Liver (tissue), 9 donors: ENCODE results near the gene SIGLEC12. TPM values are rescaled to one million over a fixed set of nuclear protein-coding genes. Genes with fewer than 3 reads are reported as not detected.

ENCODE experiments used
- DNase-seq: peaks from one replicate; pipeline ENCODE4 v3.0.0-alpha.2; 2017; ENCODE audit warnings: low spot score
- H3K27ac ChIP-seq, 2 donors: one replicate each; pipeline ENCODE4 v1.7.0; 2013; ENCODE audit warnings: inconsistent platforms in 2 of 2, low read length in 2 of 2, control low read depth in 1 of 2, low read depth in 1 of 2, mild to moderate bottlenecking in 1 of 2
- H3K27me3 ChIP-seq, 4 donors: one replicate each; pipeline versions ENCODE4 v1.6.1 to v1.7.0; 2013; ENCODE audit warnings: low read length in 3 of 4, inconsistent platforms in 1 of 4, mild to moderate bottlenecking in 1 of 4, moderate library complexity in 1 of 4; ENCODE audit not compliant: control insufficient read depth in 4 of 4, insufficient read depth in 4 of 4
- H3K36me3 ChIP-seq, 4 donors: one replicate each; pipeline versions ENCODE4 v1.6.1 to v1.7.0; 2013; ENCODE audit warnings: low read length in 3 of 4, mild to moderate bottlenecking in 3 of 4, low read depth in 1 of 4, moderate library complexity in 1 of 4; ENCODE audit not compliant: control insufficient read depth in 4 of 4, insufficient read depth in 3 of 4
- H3K4me1 ChIP-seq, 4 donors: one replicate each; pipeline versions ENCODE4 v1.6.1 to v1.7.0; 2013; ENCODE audit warnings: low read length in 3 of 4, mild to moderate bottlenecking in 3 of 4, moderate library complexity in 1 of 4; ENCODE audit not compliant: control insufficient read depth in 4 of 4, insufficient read depth in 4 of 4
- H3K4me3 ChIP-seq, 3 donors: one replicate each; pipeline versions ENCODE4 v1.6.1 to v1.7.0; 2013; ENCODE audit warnings: low read length in 3 of 3, control low read depth in 1 of 3, low read depth in 1 of 3, mild to moderate bottlenecking in 1 of 3
- H3K9ac ChIP-seq, 2 donors: one replicate each; pipeline ENCODE4 v1.7.0; 2013; ENCODE audit warnings: low read length in 2 of 2, mild to moderate bottlenecking in 2 of 2, moderate library complexity in 2 of 2, control low read depth in 1 of 2, low read depth in 1 of 2
- H3K9me3 ChIP-seq, 4 donors: one replicate each; pipeline versions ENCODE4 v1.6.1 to v1.7.0; 2013; ENCODE audit warnings: low read length in 3 of 4; ENCODE audit not compliant: control insufficient read depth in 4 of 4
- ATF3 ChIP-seq: IDR thresholded peaks from 2 replicates; pipeline ENCODE4 v1.6.1; 2016; ENCODE audit warnings: antibody characterized with exemption
- EGR1 ChIP-seq, 2 donors: IDR thresholded peaks; 2 replicates each; pipeline ENCODE4 v1.6.1; 2016 to 2018; ENCODE audit warnings: antibody characterized with exemption in 2 of 2, low read depth in 2 of 2
- FOXA1 ChIP-seq: IDR thresholded peaks from 2 replicates; pipeline ENCODE4 v1.6.1; 2016; ENCODE audit warnings: antibody characterized with exemption
- FOXA2 ChIP-seq: IDR thresholded peaks from 2 replicates; pipeline ENCODE4 v1.6.1; 2016; ENCODE audit warnings: antibody characterized with exemption
- GABPA ChIP-seq, 2 donors: IDR thresholded peaks in 1 of 2; conservative IDR thresholded peaks in 1 of 2; 2 replicates each; pipeline ENCODE4 v1.6.1; 2016; ENCODE audit warnings: antibody characterized with exemption in 2 of 2, mild to moderate bottlenecking in 1 of 2, moderate library complexity in 1 of 2
- HNF4A ChIP-seq, 2 donors: conservative IDR thresholded peaks; 2 replicates each; pipeline ENCODE4 v1.6.1; 2016; ENCODE audit warnings: antibody characterized with exemption in 2 of 2, mild to moderate bottlenecking in 2 of 2
- HNF4G ChIP-seq: IDR thresholded peaks from 2 replicates; pipeline ENCODE4 v1.6.1; 2016; ENCODE audit warnings: antibody characterized with exemption
- JUND ChIP-seq, 2 donors: IDR thresholded peaks; 2 replicates each; pipeline ENCODE4 v1.6.1; 2016; ENCODE audit warnings: antibody characterized with exemption in 2 of 2
- RAD21 ChIP-seq, 2 donors: IDR thresholded peaks; 2 replicates each; pipeline ENCODE4 v1.6.1; 2016; ENCODE audit warnings: antibody characterized with exemption in 2 of 2, mild to moderate bottlenecking in 2 of 2
- RXRA ChIP-seq, 2 donors: IDR thresholded peaks; 2 replicates each; pipeline ENCODE4 v1.6.1; 2017 to 2018; ENCODE audit warnings: antibody characterized with exemption in 2 of 2, mild to moderate bottlenecking in 1 of 2
- SP1 ChIP-seq: IDR thresholded peaks from 2 replicates; pipeline ENCODE4 v1.6.1; 2018; ENCODE audit warnings: antibody characterized with exemption, mild to moderate bottlenecking
- TAF1 ChIP-seq: conservative IDR thresholded peaks from 2 replicates; pipeline ENCODE4 v1.6.1; 2016; ENCODE audit warnings: antibody characterized with exemption, mild to moderate bottlenecking
- YY1 ChIP-seq: IDR thresholded peaks from 2 replicates; pipeline ENCODE4 v1.6.1; 2016; ENCODE audit warnings: antibody characterized with exemption, mild to moderate bottlenecking
- WGBS: extraction: QIAGEN DNeasy Blood & Tissue Kit; methylation state at CpG from one replicate; pipeline ENCODE4 v1.1.7; 2013; 5-methylcytosine and 5-hydroxymethylcytosine counted together
- polyA plus RNA-seq, 2 donors: library from polyadenylated mRNA; stranded (reverse) in 1 of 2; unstranded in 1 of 2; fragments of 200-250 nt in 1 of 2; fragments of >200 nt in 1 of 2; fragmentation: Nextera tagmentation in 1 of 2; extraction: Ambion mirVana in 1 of 2; gene quantifications; one replicate each; pipeline versions ENCODE4 v1.2.1 to v1.2.3, GENCODE V29; 2013 to 2015
- total RNA-seq, 2 donors: library from RNA; depleted of rRNA; stranded (reverse); fragments of >200 nt; gene quantifications; one replicate each; pipeline ENCODE4 v1.2.3, GENCODE V29; 2014
- TF ChIP-seq, protein P1 (sequence below): fragments of 150-350 bp; IDR thresholded peaks from 2 replicates; pipeline ENCODE4 v1.5.1; 2017; ENCODE audit warnings: improper control_type of control experiment, low read depth, low read length; ENCODE audit not compliant: missing input control
- TF ChIP-seq, protein P2 (sequence below): IDR thresholded peaks from 2 replicates; pipeline ENCODE4 v1.6.1; 2016; ENCODE audit warnings: antibody characterized with exemption, mild to moderate bottlenecking
- TF ChIP-seq, protein P3 (sequence below): IDR thresholded peaks from 2 replicates; pipeline ENCODE4 v1.6.1; 2016; ENCODE audit warnings: antibody characterized with exemption
- donor health status: healthy.
- donor health status: healthy.
- donor health status: healthy.
- donor health status: healthy.
- donor health status: healthy.

SIGLEC12 gene
- total and polyA plus RNA-seq, 4 donors: 0.05 to 5.0 (median 0.52) TPM

DNA sequence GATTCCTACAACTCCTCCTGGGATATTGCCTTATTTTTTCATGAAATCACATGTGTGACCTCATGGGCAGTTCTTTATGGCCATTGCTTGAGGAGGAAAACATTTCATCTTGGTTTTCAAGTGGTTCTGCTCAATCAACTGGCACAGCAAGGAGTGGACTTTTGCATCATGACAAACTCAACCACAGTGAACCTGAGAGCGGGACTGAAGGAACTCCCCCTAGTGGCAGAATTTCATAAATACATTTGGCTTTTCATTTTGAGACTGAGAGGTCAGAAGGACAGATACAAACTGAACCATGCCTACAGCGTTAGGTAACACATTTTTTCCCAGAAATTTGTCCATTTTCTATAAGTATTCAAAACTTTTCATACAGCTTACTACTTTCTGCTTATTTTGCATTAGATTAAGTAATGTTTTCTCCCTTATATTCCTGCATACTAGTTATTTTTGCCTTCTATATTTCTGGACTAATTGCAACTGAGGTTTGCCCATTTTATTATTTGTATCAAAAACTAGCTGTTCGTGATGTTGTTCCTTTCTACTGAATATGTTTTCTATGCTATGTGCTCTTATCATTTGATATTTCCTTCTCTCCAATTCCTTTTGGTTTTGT, 13.4 kb upstream of the SIGLEC12 start:
- WGBS: 16% methylated on average over 3 of the region's 3 CpGs
- Histone ChIP-seq H3K27ac (no peak overlapping the region), H3K4me3 (no peak overlapping the region), H3K36me3 (no peaks in the 10 kb centered on the region), H3K9ac (no peak overlapping the region), H3K9me3 (peaks cover 0 to 5% (median under 1%) of the 10 kb centered on the region in 4 donors), H3K4me1 (no peaks in the 10 kb centered on the region), H3K27me3 (peaks cover 0 to 3% (median 0%) of the 10 kb centered on the region in 4 donors)
- DNase-seq: no peak
- TF ChIP-seq HNF4G (no peak), FOXA1 (no peak), RXRA (IDR thresholded peaks at IDR 0.05) (peak in 1 of 2 donors; percentile 5), SP1 (no peak), EGR1 (IDR thresholded peaks at IDR 0.05; ENCODE audit: low read depth in 2 of 2) (no peak), GABPA (IDR thresholded peaks at IDR 0.05 in 1 of 2, conservative IDR thresholded peaks at IDR 0.05 in 1 of 2) (no peak), RAD21 (IDR thresholded peaks at IDR 0.05) (peak; percentile 69 to 81), FOXA2 (no peak), JUND (IDR thresholded peaks at IDR 0.05) (no peak), HNF4A (conservative IDR thresholded peaks at IDR 0.05) (peak; percentile 20 to 42), ATF3 (no peak), TAF1 (no peak), YY1 (no peak)
- TF ChIP-seq, protein P1, sequence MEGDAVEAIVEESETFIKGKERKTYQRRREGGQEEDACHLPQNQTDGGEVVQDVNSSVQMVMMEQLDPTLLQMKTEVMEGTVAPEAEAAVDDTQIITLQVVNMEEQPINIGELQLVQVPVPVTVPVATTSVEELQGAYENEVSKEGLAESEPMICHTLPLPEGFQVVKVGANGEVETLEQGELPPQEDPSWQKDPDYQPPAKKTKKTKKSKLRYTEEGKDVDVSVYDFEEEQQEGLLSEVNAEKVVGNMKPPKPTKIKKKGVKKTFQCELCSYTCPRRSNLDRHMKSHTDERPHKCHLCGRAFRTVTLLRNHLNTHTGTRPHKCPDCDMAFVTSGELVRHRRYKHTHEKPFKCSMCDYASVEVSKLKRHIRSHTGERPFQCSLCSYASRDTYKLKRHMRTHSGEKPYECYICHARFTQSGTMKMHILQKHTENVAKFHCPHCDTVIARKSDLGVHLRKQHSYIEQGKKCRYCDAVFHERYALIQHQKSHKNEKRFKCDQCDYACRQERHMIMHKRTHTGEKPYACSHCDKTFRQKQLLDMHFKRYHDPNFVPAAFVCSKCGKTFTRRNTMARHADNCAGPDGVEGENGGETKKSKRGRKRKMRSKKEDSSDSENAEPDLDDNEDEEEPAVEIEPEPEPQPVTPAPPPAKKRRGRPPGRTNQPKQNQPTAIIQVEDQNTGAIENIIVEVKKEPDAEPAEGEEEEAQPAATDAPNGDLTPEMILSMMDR: peak; percentile 63
- TF ChIP-seq, protein P2, sequence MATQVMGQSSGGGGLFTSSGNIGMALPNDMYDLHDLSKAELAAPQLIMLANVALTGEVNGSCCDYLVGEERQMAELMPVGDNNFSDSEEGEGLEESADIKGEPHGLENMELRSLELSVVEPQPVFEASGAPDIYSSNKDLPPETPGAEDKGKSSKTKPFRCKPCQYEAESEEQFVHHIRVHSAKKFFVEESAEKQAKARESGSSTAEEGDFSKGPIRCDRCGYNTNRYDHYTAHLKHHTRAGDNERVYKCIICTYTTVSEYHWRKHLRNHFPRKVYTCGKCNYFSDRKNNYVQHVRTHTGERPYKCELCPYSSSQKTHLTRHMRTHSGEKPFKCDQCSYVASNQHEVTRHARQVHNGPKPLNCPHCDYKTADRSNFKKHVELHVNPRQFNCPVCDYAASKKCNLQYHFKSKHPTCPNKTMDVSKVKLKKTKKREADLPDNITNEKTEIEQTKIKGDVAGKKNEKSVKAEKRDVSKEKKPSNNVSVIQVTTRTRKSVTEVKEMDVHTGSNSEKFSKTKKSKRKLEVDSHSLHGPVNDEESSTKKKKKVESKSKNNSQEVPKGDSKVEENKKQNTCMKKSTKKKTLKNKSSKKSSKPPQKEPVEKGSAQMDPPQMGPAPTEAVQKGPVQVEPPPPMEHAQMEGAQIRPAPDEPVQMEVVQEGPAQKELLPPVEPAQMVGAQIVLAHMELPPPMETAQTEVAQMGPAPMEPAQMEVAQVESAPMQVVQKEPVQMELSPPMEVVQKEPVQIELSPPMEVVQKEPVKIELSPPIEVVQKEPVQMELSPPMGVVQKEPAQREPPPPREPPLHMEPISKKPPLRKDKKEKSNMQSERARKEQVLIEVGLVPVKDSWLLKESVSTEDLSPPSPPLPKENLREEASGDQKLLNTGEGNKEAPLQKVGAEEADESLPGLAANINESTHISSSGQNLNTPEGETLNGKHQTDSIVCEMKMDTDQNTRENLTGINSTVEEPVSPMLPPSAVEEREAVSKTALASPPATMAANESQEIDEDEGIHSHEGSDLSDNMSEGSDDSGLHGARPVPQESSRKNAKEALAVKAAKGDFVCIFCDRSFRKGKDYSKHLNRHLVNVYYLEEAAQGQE: peak; percentile 73
- TF ChIP-seq, protein P3, sequence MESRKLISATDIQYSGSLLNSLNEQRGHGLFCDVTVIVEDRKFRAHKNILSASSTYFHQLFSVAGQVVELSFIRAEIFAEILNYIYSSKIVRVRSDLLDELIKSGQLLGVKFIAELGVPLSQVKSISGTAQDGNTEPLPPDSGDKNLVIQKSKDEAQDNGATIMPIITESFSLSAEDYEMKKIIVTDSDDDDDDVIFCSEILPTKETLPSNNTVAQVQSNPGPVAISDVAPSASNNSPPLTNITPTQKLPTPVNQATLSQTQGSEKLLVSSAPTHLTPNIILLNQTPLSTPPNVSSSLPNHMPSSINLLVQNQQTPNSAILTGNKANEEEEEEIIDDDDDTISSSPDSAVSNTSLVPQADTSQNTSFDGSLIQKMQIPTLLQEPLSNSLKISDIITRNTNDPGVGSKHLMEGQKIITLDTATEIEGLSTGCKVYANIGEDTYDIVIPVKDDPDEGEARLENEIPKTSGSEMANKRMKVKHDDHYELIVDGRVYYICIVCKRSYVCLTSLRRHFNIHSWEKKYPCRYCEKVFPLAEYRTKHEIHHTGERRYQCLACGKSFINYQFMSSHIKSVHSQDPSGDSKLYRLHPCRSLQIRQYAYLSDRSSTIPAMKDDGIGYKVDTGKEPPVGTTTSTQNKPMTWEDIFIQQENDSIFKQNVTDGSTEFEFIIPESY: no peak

- Histone ChIP-seq H3K36me3 (no peaks in the 10 kb centered on the region), H3K9me3 (peaks cover 0 to 5% (median 0%) of the 10 kb centered on the region in 4 donors), H3K27ac (no peak overlapping the region), H3K4me1 (no peaks in the 10 kb centered on the region), H3K4me3 (no peak overlapping the region), H3K27me3 (peaks cover 0 to 2% (median 0%) of the 10 kb centered on the region in 4 donors), H3K9ac (no peak overlapping the region)
- DNase-seq: no peak
- 28% methylated on average over 2 of the region's 2 CpGs for WGBS
- no peak for TF ChIP-seq SP1
- no peak for TF ChIP-seq GABPA (IDR thresholded peaks at IDR 0.05 in 1 of 2, conservative IDR thresholded peaks at IDR 0.05 in 1 of 2)
- TF ChIP-seq, protein P2: no peak
- TF ChIP-seq, protein P1: no peak
- TF ChIP-seq RXRA (IDR thresholded peaks at IDR 0.05): no peak
- TF ChIP-seq RAD21 (IDR thresholded peaks at IDR 0.05): no peak
Observed at GRCh38 chr19:51513968-51514367, 12.4 kb upstream of the SIGLEC12 start.
